ENCODE data around the gene UBE2Q1.

UBE2Q1 gene

DNA sequence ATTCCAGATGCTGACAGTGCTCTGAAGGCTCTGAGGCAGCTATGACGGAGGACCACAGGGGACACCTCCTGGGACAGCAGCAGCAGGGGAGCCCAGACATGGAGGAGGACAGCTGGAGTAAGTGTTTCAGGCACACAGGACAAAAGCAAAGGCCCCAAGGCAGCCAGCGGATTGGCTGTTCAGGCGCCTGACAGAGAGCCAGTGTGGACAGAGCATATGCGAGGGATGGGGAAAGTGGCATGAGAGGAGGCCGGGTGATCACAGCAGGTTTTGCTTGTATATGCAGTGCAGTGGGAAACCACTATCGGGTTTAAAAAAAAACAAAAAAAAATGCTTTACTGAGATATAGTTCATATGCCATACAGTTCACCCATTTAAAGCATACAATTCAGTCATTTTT lies 28.2 kb upstream of the UBE2Q1 start:
- Histone ChIP-seq H3K4me3 (no peak overlapping the region), H3K36me3 (replicated peaks) (peaks cover 100% of the 10 kb centered on the region), H3K9me3 (no peaks in the 10 kb centered on the region), H3K27me3 (ENCODE audit: low read depth) (no peaks in the 10 kb centered on the region), H3K4me1 (no peaks in the 10 kb centered on the region)
- DNase-seq (ENCODE audit: low spot score in 2 of 2): no peak
- in situ Hi-C loops (cut with MboI; ENCODE audit: low sequenced_read_pairs): no loop called here

GRCh38 chr1:154586231-154586630 lies 27.8 kb upstream of the UBE2Q1 start:
- H3K9me3 ChIP-seq: no peaks in the 10 kb centered on the region
- in situ Hi-C loops (cut with MboI; ENCODE audit: low sequenced_read_pairs): no loop called here
- H3K36me3 ChIP-seq (replicated peaks): peaks cover 100% of the 10 kb centered on the region
- no peaks in the 10 kb centered on the region for H3K27me3 ChIP-seq (ENCODE audit: low read depth)
- H3K4me3 ChIP-seq: no peak overlapping the region
- H3K4me1 ChIP-seq: no peaks in the 10 kb centered on the region
- no peak for DNase-seq (ENCODE audit: low spot score in 2 of 2)

- Histone ChIP-seq H3K27me3 (ENCODE audit: low read depth) (no peaks in the 10 kb centered on the region), H3K4me3 (no peak overlapping the region), H3K9me3 (no peaks in the 10 kb centered on the region), H3K4me1 (no peaks in the 10 kb centered on the region), H3K36me3 (replicated peaks) (peaks cover 100% of the 10 kb centered on the region)
- in situ Hi-C loops (cut with MboI; ENCODE audit: low sequenced_read_pairs): no loop called here
- no peak for DNase-seq (ENCODE audit: low spot score in 2 of 2)
These were observed 26.0 kb upstream of the UBE2Q1 start for GRCh38 chr1:154584267-154584994.

- peaks cover 98% of the 10 kb centered on the region for H3K36me3 ChIP-seq (replicated peaks)
- in situ Hi-C loops (cut with MboI; ENCODE audit: low sequenced_read_pairs): no loop called here
- DNase-seq (ENCODE audit: low spot score in 2 of 2): no peak
- no peaks in the 10 kb centered on the region for H3K9me3 ChIP-seq
- no peak overlapping the region for H3K4me3 ChIP-seq
- H3K27me3 ChIP-seq (ENCODE audit: low read depth): no peaks in the 10 kb centered on the region
- H3K4me1 ChIP-seq: no peaks in the 10 kb centered on the region
These were observed 25.3 kb upstream of the UBE2Q1 start for GRCh38 chr1:154583773-154584172.

GRCh38 chr1:154582885-154583284 lies 24.4 kb upstream of the UBE2Q1 start:
- Histone ChIP-seq H3K9me3 (no peaks in the 10 kb centered on the region), H3K4me3 (no peak overlapping the region), H3K36me3 (replicated peaks) (peaks cover 95% of the 10 kb centered on the region), H3K4me1 (no peaks in the 10 kb centered on the region), H3K27me3 (ENCODE audit: low read depth) (no peaks in the 10 kb centered on the region)
- no peak for DNase-seq (ENCODE audit: low spot score in 2 of 2)
- in situ Hi-C loops (cut with MboI; ENCODE audit: low sequenced_read_pairs): no loop called here

GRCh38 chr1:154581766-154582165 lies 23.3 kb upstream of the UBE2Q1 start:
- no peaks in the 10 kb centered on the region for H3K9me3 ChIP-seq

DNA sequence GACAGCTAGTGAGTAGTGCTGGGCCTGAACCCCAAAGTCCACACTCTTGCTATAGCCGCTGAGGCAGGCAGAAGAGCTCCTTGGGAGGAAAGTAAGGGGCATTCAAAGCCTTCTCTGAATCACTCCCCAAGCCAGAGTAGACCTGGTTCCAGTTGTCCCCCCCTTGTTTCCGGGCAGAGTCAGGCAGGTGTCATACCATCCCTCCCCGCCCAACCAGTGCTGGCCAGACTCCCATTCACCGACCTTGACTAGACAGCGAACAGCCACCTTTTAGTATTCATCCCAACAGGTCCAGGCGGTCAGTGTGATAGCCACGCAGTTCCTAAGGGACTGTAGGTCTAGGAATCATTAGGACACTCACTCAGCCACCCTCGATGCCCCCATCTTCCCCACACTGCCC lies 20.9 kb upstream of the UBE2Q1 start:
- no peak overlapping the region for H3K4me3 ChIP-seq
- no peaks in the 10 kb centered on the region for H3K4me1 ChIP-seq
- DNase-seq (ENCODE audit: low spot score in 2 of 2): no peak
- H3K9me3 ChIP-seq: no peaks in the 10 kb centered on the region
- peaks cover 60% of the 10 kb centered on the region for H3K36me3 ChIP-seq (replicated peaks)
- no peaks in the 10 kb centered on the region for H3K27me3 ChIP-seq (ENCODE audit: low read depth)
- in situ Hi-C loops (cut with MboI; ENCODE audit: low sequenced_read_pairs): no loop called here

More at GRCh38 chr1:154581766-154582165, 23.3 kb upstream of the UBE2Q1 start:
- no peaks in the 10 kb centered on the region for H3K27me3 ChIP-seq (ENCODE audit: low read depth)
- H3K4me1 ChIP-seq: no peaks in the 10 kb centered on the region
- peaks cover 84% of the 10 kb centered on the region for H3K36me3 ChIP-seq (replicated peaks)
- H3K4me3 ChIP-seq: no peak overlapping the region
- in situ Hi-C loops (cut with MboI; ENCODE audit: low sequenced_read_pairs): no loop called here
- DNase-seq (ENCODE audit: low spot score in 2 of 2): no peak

GRCh38 chr1:154578058-154578418 lies 19.6 kb upstream of the UBE2Q1 start:
- in situ Hi-C loops (cut with MboI; ENCODE audit: low sequenced_read_pairs): no loop called here
- Histone ChIP-seq H3K27me3 (ENCODE audit: low read depth) (no peaks in the 10 kb centered on the region), H3K36me3 (replicated peaks) (peaks cover 47% of the 10 kb centered on the region)

GRCh38 chr1:154577346-154578057 lies 19.0 kb upstream of the UBE2Q1 start:
- no peak for DNase-seq (ENCODE audit: low spot score in 2 of 2)
- Histone ChIP-seq H3K9me3 (no peaks in the 10 kb centered on the region), H3K4me3 (no peak overlapping the region), H3K36me3 (replicated peaks) (peaks cover 42% of the 10 kb centered on the region), H3K4me1 (no peaks in the 10 kb centered on the region), H3K27me3 (ENCODE audit: low read depth) (no peaks in the 10 kb centered on the region)
- in situ Hi-C loops (cut with MboI; ENCODE audit: low sequenced_read_pairs): no loop called here

More at GRCh38 chr1:154578058-154578418, 19.6 kb upstream of the UBE2Q1 start:
- Histone ChIP-seq H3K4me3 (no peak overlapping the region), H3K4me1 (no peaks in the 10 kb centered on the region), H3K9me3 (no peaks in the 10 kb centered on the region)
- no peak for DNase-seq (ENCODE audit: low spot score in 2 of 2)

DNA sequence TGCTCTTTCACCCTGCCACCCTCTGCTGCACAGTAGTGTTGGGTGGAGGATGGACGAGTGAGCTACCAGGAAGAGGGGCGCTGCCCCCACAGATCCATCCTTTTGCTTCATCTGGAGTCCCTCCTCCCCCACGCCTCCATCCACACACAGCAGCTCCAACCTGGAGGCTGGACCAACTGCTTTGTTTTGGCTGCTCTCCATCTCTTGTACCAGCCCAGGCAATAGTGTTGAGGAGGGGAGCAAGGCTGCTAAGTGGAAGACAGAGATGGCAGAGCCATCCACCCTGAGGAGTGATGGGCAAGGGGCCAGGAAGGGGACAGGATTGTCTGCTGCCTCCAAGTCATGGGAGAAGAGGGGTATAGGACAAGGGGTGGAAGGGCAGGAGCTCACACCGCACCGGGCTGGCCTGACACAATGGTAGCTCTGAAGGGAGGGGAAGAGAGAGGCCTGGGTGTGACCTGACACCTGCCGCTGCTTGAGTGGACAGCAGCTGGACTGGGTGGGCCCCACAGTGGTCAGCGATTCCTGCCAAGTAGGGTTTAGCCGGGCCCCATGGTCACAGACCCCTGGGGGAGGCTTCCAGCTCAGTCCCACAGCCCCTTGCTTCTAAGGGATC lies 17.6 kb upstream of the UBE2Q1 start:
- DNase-seq (ENCODE audit: low spot score in 2 of 2): no peak
- in situ Hi-C loops (cut with MboI; ENCODE audit: low sequenced_read_pairs): no loop called here
- Histone ChIP-seq H3K4me3 (no peak overlapping the region), H3K9me3 (no peaks in the 10 kb centered on the region), H3K4me1 (no peaks in the 10 kb centered on the region), H3K36me3 (replicated peaks) (peaks cover 27% of the 10 kb centered on the region), H3K27me3 (ENCODE audit: low read depth) (no peaks in the 10 kb centered on the region)

DNA sequence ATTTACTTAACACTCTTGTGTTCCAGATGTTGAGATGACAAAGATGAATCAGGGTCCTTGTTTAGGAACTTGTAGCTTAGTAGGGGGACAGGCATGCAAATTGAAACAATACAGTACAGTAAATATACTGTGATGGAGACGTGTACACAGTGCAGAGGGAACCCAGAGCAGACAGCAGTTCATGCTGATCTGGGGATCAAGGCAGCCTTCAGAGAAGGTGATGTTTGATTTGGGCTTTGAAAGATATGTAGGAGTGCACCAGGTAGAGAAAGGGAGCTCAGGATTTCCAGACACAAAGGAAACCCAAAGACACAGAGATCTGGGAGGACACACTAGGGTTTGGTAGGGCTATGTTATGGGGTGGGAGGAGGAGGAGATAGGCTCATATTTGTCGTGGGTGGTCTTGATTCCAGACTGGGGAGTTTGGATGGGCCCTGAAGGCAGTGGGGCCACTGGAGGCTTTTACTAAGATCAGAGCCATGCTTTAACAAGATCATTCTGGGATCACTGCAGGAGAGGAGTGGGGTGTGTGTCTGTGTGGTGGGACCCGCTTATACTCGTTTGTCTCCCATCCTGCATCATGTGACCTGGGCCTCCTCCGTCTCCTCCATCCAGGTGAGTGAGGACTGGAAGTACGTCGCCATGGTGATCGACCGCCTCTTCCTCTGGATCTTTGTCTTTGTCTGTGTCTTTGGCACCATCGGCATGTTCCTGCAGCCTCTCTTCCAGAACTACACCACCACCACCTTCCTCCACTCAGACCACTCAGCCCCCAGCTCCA lies 16.9 kb upstream of the UBE2Q1 start:
- in situ Hi-C loops (cut with MboI; ENCODE audit: low sequenced_read_pairs): no loop called here
- H3K27me3 ChIP-seq (ENCODE audit: low read depth): no peaks in the 10 kb centered on the region
- DNase-seq (ENCODE audit: low spot score in 2 of 2): no peak
- no peaks in the 10 kb centered on the region for H3K4me1 ChIP-seq
- H3K4me3 ChIP-seq: no peak overlapping the region
- no peaks in the 10 kb centered on the region for H3K9me3 ChIP-seq
- peaks cover 20% of the 10 kb centered on the region for H3K36me3 ChIP-seq (replicated peaks)

DNA sequence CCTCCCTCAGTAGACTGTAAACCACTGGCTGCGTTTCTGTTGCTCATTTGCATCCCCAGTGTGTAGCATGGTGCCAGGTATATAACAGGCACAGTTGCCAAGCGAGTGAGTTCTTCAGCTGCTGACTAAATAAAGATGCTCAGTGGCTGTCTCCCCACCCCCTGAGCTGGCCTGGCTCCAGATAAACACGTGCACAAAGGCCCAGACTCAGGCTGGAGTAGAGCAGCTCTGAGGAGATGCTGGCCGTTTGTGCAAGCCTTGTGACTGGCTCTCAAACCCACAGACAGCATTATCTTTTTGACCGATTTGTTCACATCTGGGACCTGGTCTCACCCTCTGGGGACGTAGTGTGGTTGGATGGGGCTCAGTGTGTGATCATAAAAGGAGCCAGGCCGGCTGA lies 16.3 kb upstream of the UBE2Q1 start:
- Histone ChIP-seq H3K4me3 (no peak overlapping the region), H3K4me1 (no peaks in the 10 kb centered on the region), H3K27me3 (ENCODE audit: low read depth) (no peaks in the 10 kb centered on the region), H3K9me3 (no peaks in the 10 kb centered on the region), H3K36me3 (replicated peaks) (peaks cover 14% of the 10 kb centered on the region)
- peak in 1 of 2 experiments; percentile 44 for DNase-seq (ENCODE audit: low spot score in 2 of 2)
- in situ Hi-C loops (cut with MboI; ENCODE audit: low sequenced_read_pairs): no loop called here

DNA sequence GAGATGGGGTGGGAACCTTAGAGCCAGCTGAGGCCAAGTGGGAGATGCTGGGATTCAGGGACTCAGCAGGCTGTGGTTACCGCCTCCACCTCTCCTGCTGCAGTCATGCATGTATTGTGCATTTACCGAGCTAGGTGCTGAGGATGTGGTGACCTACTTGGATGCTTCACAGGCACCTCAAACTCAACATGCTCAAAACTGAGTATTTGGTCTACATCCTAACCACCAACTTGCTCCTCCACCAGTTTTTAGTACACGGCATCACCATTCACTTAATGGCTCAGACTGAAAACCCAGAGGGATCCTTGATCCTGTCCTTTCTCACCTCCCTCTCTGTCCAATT lies 14.7 kb upstream of the UBE2Q1 start:
- in situ Hi-C loops (cut with MboI; ENCODE audit: low sequenced_read_pairs): no loop called here
- no peaks in the 10 kb centered on the region for H3K9me3 ChIP-seq
- DNase-seq (ENCODE audit: low spot score in 2 of 2): no peak
- H3K4me1 ChIP-seq: peaks cover under 1% of the 10 kb centered on the region; the same call in 1 of the 2 replicates
- H3K36me3 ChIP-seq (replicated peaks): peaks cover under 1% of the 10 kb centered on the region; the same call in 1 of the 2 replicates
- H3K27me3 ChIP-seq (ENCODE audit: low read depth): peaks cover 5% of the 10 kb centered on the region; the same call in 1 of the 2 replicates
- no peak overlapping the region for H3K4me3 ChIP-seq
